ENCODE results near the gene MAF.

Gene MAF

GRCh38 chr16:79598063-79598347 lies 2.5 kb downstream of the MAF start:
- Histone ChIP-seq H4K20me1 (ENCODE audit: insufficient read depth, low read length, poor library complexity, severe bottlenecking) (no peaks in the 10 kb centered on the region), H3K9ac (ENCODE audit: low read depth, low read length, poor library complexity, severe bottlenecking) (no peak overlapping the region), H3K27me3 (ENCODE audit: insufficient read depth, low read length, poor library complexity, severe bottlenecking) (no peaks in the 10 kb centered on the region), H2AFZ (ENCODE audit: low read length) (no peak overlapping the region), H3K9me3 (ENCODE audit: insufficient read depth, low read depth, low read length) (no peaks in the 10 kb centered on the region), H3K4me1 (ENCODE audit: insufficient read depth, low read length, poor library complexity, severe bottlenecking) (peaks cover 26% of the 10 kb centered on the region), H3K4me2 (ENCODE audit: low read depth, low read length, poor library complexity, severe bottlenecking) (peak overlapping the region; percentile 81), H3K36me3 (ENCODE audit: insufficient read depth, low read length) (no peaks in the 10 kb centered on the region), H3F3A (ENCODE audit: low read depth) (0 out of 2 replicates have a peak, but pooled peaks cover 3% of the 10 kb centered on the region), H3K79me2 (ENCODE audit: insufficient read depth, low read length) (no peaks in the 10 kb centered on the region), H3K9me2 (replicated peaks; ENCODE audit: low read depth, low read length) (no peaks in the 10 kb centered on the region), H3K4me3 (ENCODE audit: low read length, poor library complexity, severe bottlenecking) (peak overlapping the region; percentile 76)
- TF ChIP-seq CTCF (conservative IDR thresholded peaks at IDR 0.05; ENCODE audit: low read length) (no peak), EZH2phosphoT487 (IDR thresholded peaks at IDR 0.05; ENCODE audit: borderline replicate concordance) (no peak)

- H3K9me2 ChIP-seq (replicated peaks; ENCODE audit: low read depth, low read length): no peaks in the 10 kb centered on the region
- peak overlapping the region; percentile 81 for H3K4me2 ChIP-seq (ENCODE audit: low read depth, low read length, poor library complexity, severe bottlenecking)
- no peaks in the 10 kb centered on the region for H3K79me2 ChIP-seq (ENCODE audit: insufficient read depth, low read length)
- no peaks in the 10 kb centered on the region for H3K27me3 ChIP-seq (ENCODE audit: insufficient read depth, low read length, poor library complexity, severe bottlenecking)
- H2AFZ ChIP-seq (ENCODE audit: low read length): no peak overlapping the region
- TF ChIP-seq CTCF (conservative IDR thresholded peaks at IDR 0.05; ENCODE audit: low read length) (no peak), EZH2phosphoT487 (IDR thresholded peaks at IDR 0.05; ENCODE audit: borderline replicate concordance) (no peak)
- H3K9me3 ChIP-seq (ENCODE audit: insufficient read depth, low read depth, low read length): no peaks in the 10 kb centered on the region
- H3K4me3 ChIP-seq (ENCODE audit: low read length, poor library complexity, severe bottlenecking): peak overlapping the region; percentile 76
- H3K4me1 ChIP-seq (ENCODE audit: insufficient read depth, low read length, poor library complexity, severe bottlenecking): peaks cover 26% of the 10 kb centered on the region
- no peak overlapping the region for H3K9ac ChIP-seq (ENCODE audit: low read depth, low read length, poor library complexity, severe bottlenecking)
- H3F3A ChIP-seq (ENCODE audit: low read depth): 0 out of 2 replicates have a peak, but pooled peaks cover 3% of the 10 kb centered on the region
- no peaks in the 10 kb centered on the region for H4K20me1 ChIP-seq (ENCODE audit: insufficient read depth, low read length, poor library complexity, severe bottlenecking)
- H3K36me3 ChIP-seq (ENCODE audit: insufficient read depth, low read length): no peaks in the 10 kb centered on the region
Observed at GRCh38 chr16:79597277-79598062, 3.1 kb downstream of the MAF start.

GRCh38 chr16:79595931-79596450 lies 4.5 kb downstream of the MAF start:
- Histone ChIP-seq H3K4me2 (ENCODE audit: low read depth, low read length, poor library complexity, severe bottlenecking) (peak overlapping the region; percentile 81), H3K4me1 (ENCODE audit: insufficient read depth, low read length, poor library complexity, severe bottlenecking) (peaks cover 17% of the 10 kb centered on the region), H3K79me2 (ENCODE audit: insufficient read depth, low read length) (no peaks in the 10 kb centered on the region), H3F3A (ENCODE audit: low read depth) (0 out of 2 replicates have a peak, but pooled peaks cover 3% of the 10 kb centered on the region), H4K20me1 (ENCODE audit: insufficient read depth, low read length, poor library complexity, severe bottlenecking) (no peaks in the 10 kb centered on the region), H3K9me2 (replicated peaks; ENCODE audit: low read depth, low read length) (no peaks in the 10 kb centered on the region), H3K9me3 (ENCODE audit: insufficient read depth, low read depth, low read length) (no peaks in the 10 kb centered on the region), H3K9ac (ENCODE audit: low read depth, low read length, poor library complexity, severe bottlenecking) (no peak overlapping the region), H2AFZ (ENCODE audit: low read length) (no peak overlapping the region), H3K27me3 (ENCODE audit: insufficient read depth, low read length, poor library complexity, severe bottlenecking) (no peaks in the 10 kb centered on the region), H3K4me3 (ENCODE audit: low read length, poor library complexity, severe bottlenecking) (no peak overlapping the region), H3K36me3 (ENCODE audit: insufficient read depth, low read length) (no peaks in the 10 kb centered on the region)
- no peak for TF ChIP-seq EZH2phosphoT487 (IDR thresholded peaks at IDR 0.05; ENCODE audit: borderline replicate concordance)
- TF ChIP-seq CTCF (conservative IDR thresholded peaks at IDR 0.05; ENCODE audit: low read length): no peak
